ACC112 (cell line): ENCODE measurements around the gene SHLD1.

Experiments used
- H2AFZ ChIP-seq: fragments of 200-600 bp; sonication (generic); one replicate; pipeline ENCODE4 v1.6.0; 2017; ENCODE audit warnings: antibody characterized with exemption, low read length; ENCODE audit not compliant: unreplicated experiment
- H3K27ac ChIP-seq: fragments of 200-600 bp; sonication (generic); 2 replicates; pipeline ENCODE4 v1.5.1; 2014; ENCODE audit warnings: low read depth, mild to moderate bottlenecking, antibody characterized with exemption, low read length, moderate library complexity
- H3K27me3 ChIP-seq: fragments of 200-600 bp; sonication (generic); 2 replicates; pipeline ENCODE4 v1.6.1; 2014; ENCODE audit warnings: mild to moderate bottlenecking, antibody characterized with exemption, low read length, moderate library complexity, mixed read lengths; ENCODE audit not compliant: insufficient read depth
- H3K36me3 ChIP-seq: fragments of 200-600 bp; sonication (generic); 2 replicates; pipeline ENCODE4 v1.6.1; 2016; ENCODE audit warnings: mild to moderate bottlenecking, antibody characterized with exemption, low read length, moderate library complexity, mixed read lengths; ENCODE audit not compliant: insufficient read depth
- H3K4me1 ChIP-seq: fragments of 200-600 bp; sonication (generic); one replicate; pipeline ENCODE4 v1.6.1; 2016; ENCODE audit warnings: low read length, mixed read lengths; ENCODE audit not compliant: insufficient read depth, unreplicated experiment, control insufficient read depth
- H3K4me3 ChIP-seq: fragments of 200-600 bp; sonication (generic); 2 replicates; pipeline ENCODE4 v1.5.1; 2014; ENCODE audit warnings: mild to moderate bottlenecking, low read depth, low read length
- H3K79me2 ChIP-seq: fragments of 200-600 bp; sonication (generic); one replicate; pipeline ENCODE4 v1.6.0; 2016; ENCODE audit warnings: low read length; ENCODE audit not compliant: control insufficient read depth, unreplicated experiment, insufficient read depth

Gene SHLD1

DNA sequence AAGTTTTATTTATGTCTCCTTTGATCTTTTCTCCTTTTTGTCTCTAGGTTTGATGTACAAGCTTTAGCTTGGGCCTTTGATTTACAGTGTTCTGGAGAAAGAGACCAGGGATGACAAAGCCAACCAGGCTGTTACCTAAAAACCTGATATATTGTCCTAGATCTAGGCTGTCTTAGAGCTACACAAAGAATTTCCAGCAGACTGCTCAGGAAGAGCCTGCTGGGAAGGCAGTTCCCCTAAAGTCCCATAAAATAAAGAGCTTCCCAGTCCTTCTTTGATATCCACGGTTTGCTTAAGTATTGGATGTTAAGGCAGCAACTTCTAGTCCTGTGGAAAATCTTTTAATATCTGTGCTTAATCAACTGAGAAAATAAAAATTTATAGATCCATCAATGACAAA lies 70.5 kb downstream of the SHLD1 start:
- Histone ChIP-seq H3K4me3 (no peak overlapping the region), H3K4me1 (peaks cover 14% of the 10 kb centered on the region), H3K27ac (no peak overlapping the region), H2AFZ (no peak overlapping the region), H3K36me3 (no peaks in the 10 kb centered on the region), H3K27me3 (no peaks in the 10 kb centered on the region), H3K79me2 (no peaks in the 10 kb centered on the region)

GRCh38 chr20:5821627-5822215 lies 71.5 kb downstream of the SHLD1 start:
- H3K4me3 ChIP-seq = no peak overlapping the region

GRCh38 chr20:5822569-5822968 lies 72.4 kb downstream of the SHLD1 start:
- Histone ChIP-seq H3K27me3 (no peaks in the 10 kb centered on the region), H3K36me3 (no peaks in the 10 kb centered on the region), H2AFZ (no peak overlapping the region), H3K4me3 (no peak overlapping the region), H3K79me2 (no peaks in the 10 kb centered on the region), H3K4me1 (peaks cover 14% of the 10 kb centered on the region), H3K27ac (no peak overlapping the region)

More at GRCh38 chr20:5821627-5822215, 71.5 kb downstream of the SHLD1 start:
- Histone ChIP-seq H3K4me1 (peaks cover 14% of the 10 kb centered on the region), H3K27ac (no peak overlapping the region), H3K79me2 (no peaks in the 10 kb centered on the region), H2AFZ (no peak overlapping the region), H3K27me3 (no peaks in the 10 kb centered on the region), H3K36me3 (no peaks in the 10 kb centered on the region)

GRCh38 chr20:5825130-5825719 lies 75.0 kb downstream of the SHLD1 start:
- Histone ChIP-seq H3K36me3 (no peaks in the 10 kb centered on the region), H3K4me1 (peaks cover 14% of the 10 kb centered on the region), H3K79me2 (no peaks in the 10 kb centered on the region), H2AFZ (no peak overlapping the region), H3K4me3 (no peak overlapping the region), H3K27ac (no peak overlapping the region), H3K27me3 (no peaks in the 10 kb centered on the region)

DNA sequence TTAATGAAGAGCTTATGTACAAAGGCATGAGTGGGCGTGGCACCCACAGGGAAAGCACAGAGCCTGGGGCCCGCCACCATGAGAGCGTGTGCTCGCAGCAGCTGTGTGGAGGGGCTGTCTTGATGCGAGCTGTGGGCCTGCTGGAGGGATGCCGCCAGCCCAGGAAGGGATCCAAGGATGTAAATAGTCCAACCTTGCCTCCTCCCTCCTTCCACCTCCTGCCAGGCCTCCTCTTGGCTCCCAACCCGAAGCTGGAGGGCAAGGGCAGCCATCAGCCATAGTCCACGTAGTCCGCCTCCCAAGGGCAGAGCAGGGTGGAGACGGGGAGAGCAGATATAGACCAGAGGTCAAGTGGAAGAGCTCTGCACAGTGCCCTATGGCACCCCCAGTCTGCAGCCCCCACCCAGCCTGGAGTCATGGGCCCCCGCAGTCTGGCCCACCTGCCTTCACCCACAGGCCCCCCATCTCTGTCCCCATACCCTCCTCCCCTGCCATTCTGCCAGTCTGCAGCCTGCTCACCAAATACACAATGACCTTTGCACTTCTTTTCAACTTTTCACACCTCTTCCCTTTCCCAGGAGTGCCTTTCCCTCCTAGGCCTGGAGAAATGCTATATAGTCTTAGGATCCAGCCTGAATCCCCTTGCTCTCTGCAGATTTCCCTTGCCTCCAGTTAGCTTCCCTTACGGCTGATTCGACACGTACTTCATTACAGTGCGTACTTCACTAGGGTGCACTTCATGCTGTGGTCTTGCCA lies 77.1 kb downstream of the SHLD1 start:
- Histone ChIP-seq H2AFZ (no peak overlapping the region), H3K36me3 (no peaks in the 10 kb centered on the region), H3K4me1 (peaks cover 14% of the 10 kb centered on the region), H3K27me3 (no peaks in the 10 kb centered on the region), H3K79me2 (no peaks in the 10 kb centered on the region), H3K4me3 (no peak overlapping the region), H3K27ac (no peak overlapping the region)

DNA sequence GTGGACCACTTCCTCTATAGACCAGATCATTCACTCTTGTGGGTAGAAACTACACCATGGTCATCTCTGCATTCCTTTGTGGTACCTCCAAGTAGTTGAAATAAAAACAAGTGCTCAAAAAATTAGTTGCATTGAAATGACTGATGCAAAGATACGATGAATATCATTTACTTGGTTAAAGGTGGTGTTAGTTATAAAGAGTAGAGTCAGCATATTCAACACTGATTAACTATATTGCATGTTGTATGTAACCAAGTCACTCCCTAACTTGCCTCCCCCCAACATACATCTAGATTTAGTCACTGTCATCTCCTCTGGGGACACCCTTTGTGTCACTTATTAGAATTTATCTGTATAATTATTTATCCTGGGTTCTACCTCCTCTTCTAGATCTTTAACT lies 77.7 kb downstream of the SHLD1 start:
- Histone ChIP-seq H3K79me2 (no peaks in the 10 kb centered on the region), H2AFZ (no peak overlapping the region), H3K4me1 (peaks cover 10% of the 10 kb centered on the region), H3K27me3 (no peaks in the 10 kb centered on the region), H3K4me3 (no peak overlapping the region), H3K27ac (no peak overlapping the region), H3K36me3 (no peaks in the 10 kb centered on the region)

DNA sequence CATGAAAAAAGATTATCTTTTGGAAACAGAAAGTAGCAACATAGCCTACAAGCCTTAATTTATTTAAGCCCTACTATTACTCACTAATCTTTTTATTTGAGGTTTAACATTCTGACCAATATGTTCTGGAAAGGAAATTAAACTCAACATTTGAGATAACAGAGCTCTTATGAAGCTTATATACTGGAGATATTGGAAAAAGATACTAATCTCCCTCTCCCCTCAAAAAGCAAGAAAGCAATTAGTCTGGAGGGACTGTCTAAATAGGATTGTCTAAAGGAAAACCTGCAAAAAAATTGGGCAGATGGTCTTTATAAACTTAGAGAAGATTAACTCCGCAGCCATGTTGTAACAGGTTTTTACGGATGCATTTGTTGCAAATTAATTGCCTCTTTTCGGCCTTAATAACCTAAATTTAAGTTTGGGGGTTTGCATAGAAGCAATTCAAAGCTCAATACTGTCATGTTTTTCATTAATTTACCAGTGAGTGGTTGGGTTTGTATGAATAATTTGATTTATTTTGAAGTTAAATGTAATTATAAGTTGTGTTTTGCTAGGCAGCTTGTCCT lies 79.1 kb downstream of the SHLD1 start:
- H3K27ac ChIP-seq = no peak overlapping the region
- H3K79me2 ChIP-seq = no peaks in the 10 kb centered on the region

DNA sequence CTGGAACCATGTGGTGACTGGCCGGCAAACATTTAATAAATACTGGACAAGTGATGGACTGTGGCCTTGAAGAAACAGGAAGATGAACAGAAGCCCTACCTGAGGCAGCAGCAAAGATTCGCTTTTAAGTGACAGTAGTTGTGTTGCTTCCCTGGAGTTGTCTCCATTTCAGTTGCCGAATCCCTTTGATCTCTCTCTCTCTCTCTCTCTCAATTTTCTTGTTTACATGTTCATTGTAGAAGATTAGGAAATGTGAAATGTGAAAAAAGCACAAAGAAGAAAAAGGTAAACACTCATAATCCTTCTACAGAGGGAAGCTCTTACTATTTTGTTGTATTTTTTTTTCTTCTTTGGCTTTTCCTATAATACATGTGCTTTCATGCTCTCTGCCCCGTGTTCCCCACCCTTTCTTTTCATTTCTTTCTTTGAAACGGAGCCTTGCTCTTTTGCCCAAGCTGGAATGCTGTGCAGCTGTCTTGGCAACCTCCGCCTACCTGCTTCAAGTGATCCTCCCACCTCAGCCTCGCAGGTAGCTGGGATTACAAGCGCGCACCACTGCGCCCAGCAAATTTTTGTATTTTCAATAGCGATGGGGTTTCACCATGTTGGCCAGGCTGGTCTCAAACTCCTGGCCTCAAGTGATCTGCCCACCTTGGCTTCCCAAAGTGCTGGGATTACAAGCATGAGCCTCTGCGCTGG lies 81.5 kb downstream of the SHLD1 start:
- Histone ChIP-seq H3K4me1 (peaks cover 18% of the 10 kb centered on the region), H2AFZ (no peak overlapping the region), H3K4me3 (no peak overlapping the region), H3K27me3 (no peaks in the 10 kb centered on the region), H3K27ac (no peak overlapping the region), H3K79me2 (no peaks in the 10 kb centered on the region), H3K36me3 (no peaks in the 10 kb centered on the region)

More for the DNA sequence above, 79.1 kb downstream of the SHLD1 start:
- Histone ChIP-seq H3K36me3 (no peaks in the 10 kb centered on the region), H3K4me3 (no peak overlapping the region), H2AFZ (no peak overlapping the region), H3K4me1 (no peaks in the 10 kb centered on the region), H3K27me3 (no peaks in the 10 kb centered on the region)

GRCh38 chr20:5833309-5833941 lies 83.2 kb downstream of the SHLD1 start:
- Histone ChIP-seq H3K27ac (no peak overlapping the region), H3K4me1 (peaks cover 18% of the 10 kb centered on the region), H2AFZ (no peak overlapping the region), H3K79me2 (no peaks in the 10 kb centered on the region), H3K27me3 (no peaks in the 10 kb centered on the region), H3K4me3 (no peak overlapping the region), H3K36me3 (no peaks in the 10 kb centered on the region)

GRCh38 chr20:5834436-5835005 lies 84.3 kb downstream of the SHLD1 start:
- Histone ChIP-seq H3K4me3 (no peak overlapping the region), H3K79me2 (no peaks in the 10 kb centered on the region), H3K36me3 (no peaks in the 10 kb centered on the region), H2AFZ (no peak overlapping the region), H3K4me1 (peaks cover 18% of the 10 kb centered on the region), H3K27me3 (no peaks in the 10 kb centered on the region), H3K27ac (no peak overlapping the region)
